GM18526 (cell line): Measurements from ENCODE around the gene MTUS2.

Source experiments
- POLR2A ChIP-seq: IDR thresholded peaks from 3 replicates; pipeline ENCODE4 v1.6.1; 2011; ENCODE audit not compliant: insufficient read length; ENCODE audit errors: extremely low read depth

MTUS2 gene

DNA sequence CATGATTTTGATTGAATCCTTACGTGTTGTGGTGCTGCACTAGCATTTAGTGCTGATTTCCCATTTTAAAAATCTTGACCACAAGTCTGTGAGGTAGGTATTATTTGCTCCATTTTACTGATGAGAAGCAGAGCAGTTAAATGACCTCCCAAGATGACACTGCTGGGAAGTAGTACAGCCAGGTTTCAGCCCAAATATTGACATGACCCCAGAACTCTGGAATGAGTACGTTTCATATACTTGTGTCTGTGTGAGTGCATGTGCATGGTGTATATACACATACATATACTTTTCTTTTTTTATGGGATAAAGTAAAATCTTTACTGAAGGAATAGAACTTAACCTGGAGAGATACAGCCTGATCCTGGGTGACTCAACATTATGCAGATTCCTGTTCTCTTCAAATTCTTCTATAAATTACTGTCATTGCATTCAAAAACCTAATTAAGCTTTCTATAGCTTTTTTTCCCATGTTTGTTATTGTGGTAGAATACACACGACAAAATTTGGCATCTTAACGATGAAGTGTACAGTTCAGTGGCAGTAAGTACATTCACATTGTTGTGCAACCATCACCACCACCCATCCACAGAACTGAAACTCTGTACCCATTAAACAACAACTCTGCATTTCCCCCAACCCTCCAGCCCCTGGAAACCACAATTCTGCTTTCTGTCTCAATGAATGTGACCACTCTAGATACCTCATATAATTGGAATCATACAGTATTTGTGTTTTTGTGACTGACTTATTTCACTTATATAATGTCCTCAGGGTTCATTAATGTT, 311.9 kb downstream of the MTUS2 start:
- TF ChIP-seq POLR2A: no peak

DNA sequence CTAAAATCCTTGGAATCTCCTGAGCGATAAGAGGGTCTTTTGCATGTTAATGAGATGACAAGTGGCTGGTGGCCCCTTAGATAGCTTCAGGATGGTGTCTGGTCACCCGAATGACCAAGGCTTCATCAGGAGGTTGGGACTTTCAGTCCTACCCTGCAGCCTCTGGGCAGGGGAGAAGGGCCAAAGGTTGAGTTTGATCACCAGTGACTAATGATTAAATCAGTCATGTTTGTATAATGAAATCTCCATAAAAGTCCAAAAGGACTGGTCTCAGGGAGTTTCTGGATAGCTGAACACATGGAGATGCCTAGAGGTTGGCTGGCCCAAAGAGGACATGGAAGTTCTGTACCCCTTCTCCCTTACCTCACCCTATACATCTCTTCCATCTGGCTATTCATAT, 316.2 kb downstream of the MTUS2 start:
- no peak for TF ChIP-seq POLR2A

DNA sequence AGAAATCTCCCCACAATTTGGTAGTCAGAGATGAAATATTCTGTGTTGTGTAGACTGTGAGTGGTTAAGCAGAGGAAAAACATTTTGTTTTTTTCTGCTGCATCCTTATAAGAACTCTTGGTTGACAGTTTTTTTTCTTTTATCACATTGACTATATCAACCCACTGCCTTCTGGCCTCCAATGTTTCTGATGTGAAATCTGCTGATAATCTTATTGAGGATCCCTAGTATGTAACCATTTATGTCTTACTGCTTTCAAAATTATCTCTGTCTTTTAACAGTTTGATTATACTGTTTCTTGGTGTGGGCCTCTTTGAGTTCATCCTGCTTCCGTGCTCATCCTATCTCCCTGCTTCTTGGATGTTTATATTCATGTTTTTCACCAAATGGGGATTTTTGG, 316.9 kb downstream of the MTUS2 start:
- no peak for TF ChIP-seq POLR2A

DNA sequence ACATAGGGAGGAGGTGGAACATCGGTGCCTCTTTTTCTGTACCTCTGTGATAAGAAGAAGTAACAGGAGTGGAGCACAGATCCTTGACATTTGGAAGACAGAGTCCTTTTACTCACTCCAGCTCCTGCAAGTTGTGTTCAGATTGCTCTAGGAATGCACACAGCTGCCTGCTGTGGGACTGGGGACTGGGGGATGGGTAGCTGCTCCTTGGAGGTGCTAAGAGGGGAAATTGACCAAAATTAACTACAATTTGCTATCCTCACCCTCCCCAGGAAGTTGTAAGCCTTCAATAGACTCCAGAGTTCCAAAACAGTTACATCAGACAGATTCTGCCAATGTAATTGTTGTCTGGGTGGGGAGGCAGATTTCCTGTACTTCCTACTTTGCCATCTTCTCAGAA, 317.9 kb downstream of the MTUS2 start:
- TF ChIP-seq POLR2A: no peak

DNA sequence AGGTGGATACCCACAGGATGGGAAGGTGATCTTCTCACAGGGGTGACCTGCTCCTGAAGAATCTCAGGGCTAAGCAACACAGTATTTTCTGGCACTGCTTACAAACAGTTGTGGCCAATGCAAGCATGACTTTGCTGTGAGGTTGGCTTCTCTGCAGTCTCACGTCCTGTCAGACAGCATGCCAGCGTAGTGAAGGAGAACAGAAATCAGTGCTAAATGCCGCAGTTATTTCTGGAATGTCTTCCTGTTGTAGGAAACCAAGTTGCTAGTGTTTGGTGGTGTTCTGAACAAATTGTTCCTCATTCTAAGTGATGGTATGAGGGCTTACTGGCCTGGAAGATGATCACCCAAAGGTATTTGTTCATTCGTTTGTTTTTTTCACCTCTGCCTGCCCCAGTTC, 320.1 kb downstream of the MTUS2 start:
- no peak for TF ChIP-seq POLR2A

DNA sequence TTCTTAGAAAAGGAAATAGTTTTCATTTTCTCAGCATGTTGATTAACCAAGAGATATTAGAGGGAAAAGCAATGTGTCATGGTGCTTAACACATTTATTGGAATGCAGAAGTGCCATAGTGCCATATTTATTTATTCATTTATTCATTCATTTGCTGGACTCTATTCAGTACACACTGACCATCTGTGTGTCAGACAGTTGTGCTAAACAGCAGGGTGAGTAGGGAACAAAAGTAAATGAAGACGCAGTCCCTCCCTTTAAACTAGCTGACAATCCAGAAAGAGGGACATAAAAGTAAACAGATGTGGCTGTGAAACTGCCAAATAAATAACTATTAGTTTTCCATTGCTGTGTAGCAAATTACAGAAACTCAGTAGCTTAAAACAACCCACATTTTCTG, 323.7 kb downstream of the MTUS2 start:
- no peak for TF ChIP-seq POLR2A

DNA sequence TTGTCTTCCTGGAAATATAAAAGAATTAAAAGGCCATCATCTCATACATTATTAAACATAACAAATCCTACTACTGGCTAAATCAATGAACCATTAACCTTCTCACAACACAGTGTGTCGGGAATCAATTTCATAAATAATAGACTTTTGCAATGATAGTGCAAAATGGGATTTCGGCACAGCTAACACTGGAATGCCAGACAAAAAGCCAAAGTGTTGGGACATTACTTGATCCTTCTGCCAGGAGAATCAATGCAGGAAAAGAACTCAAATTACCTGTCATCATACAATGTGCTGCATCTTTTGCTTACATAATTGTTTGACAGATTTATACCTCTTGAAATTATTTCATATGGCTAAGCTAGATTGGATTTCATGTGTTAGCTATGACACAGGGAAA, 334.3 kb downstream of the MTUS2 start:
- TF ChIP-seq POLR2A: no peak

DNA sequence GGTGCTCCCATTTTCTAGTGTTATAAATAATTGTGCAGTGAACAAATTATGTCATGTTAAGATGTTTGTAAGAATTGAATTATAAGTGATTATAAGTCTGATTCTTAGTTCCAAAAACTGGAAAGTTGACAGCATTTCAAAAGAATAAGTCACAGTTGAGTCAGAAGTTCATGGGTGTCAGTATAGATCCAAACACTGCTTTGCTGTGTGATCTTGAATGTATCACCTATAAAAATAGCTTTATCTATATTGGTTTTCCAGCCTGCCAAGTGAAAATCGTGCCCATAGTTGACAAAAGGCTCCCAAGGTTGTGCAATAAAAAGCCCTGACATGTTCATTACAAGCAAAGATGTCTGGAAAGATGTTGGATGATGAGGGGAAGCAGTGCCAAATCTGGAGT, 336.0 kb downstream of the MTUS2 start:
- no peak for TF ChIP-seq POLR2A

DNA sequence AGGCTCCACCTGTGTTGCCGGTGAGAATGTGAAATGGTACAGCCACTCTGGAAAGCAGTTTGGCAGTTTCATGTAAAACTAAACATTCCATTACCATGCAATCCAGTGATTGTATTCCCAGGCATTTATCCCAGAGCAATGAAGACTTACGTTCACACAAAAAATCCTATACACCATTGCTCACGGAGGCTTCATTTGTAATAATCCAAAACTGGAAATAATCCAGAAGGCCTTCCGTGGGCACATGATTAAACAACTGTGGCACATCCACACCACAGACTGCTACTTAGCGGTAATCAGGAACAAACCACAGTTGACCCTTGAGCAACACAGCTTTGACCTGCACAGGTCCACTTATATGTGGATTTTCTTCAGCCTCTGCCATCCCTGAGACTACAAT, 339.7 kb downstream of the MTUS2 start:
- no peak for TF ChIP-seq POLR2A

DNA sequence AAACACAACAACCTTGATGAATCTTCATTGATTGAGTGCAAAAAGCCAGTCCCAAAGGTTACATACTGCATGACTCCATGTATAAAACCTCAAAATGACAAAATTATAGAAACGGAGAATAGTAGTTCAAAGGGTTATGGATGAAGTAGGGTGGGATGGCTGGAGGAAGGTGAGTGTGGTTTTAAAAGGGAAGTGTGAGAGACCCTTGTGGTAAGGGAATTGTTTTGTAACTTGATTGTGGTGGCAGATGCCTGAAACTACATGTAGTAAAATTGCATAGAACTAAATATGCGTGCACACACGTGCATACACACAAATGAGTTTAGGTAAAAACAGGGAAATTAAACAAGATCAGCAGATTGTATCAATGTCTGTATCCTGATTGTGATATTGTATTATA, 340.7 kb downstream of the MTUS2 start:
- TF ChIP-seq POLR2A: no peak

DNA sequence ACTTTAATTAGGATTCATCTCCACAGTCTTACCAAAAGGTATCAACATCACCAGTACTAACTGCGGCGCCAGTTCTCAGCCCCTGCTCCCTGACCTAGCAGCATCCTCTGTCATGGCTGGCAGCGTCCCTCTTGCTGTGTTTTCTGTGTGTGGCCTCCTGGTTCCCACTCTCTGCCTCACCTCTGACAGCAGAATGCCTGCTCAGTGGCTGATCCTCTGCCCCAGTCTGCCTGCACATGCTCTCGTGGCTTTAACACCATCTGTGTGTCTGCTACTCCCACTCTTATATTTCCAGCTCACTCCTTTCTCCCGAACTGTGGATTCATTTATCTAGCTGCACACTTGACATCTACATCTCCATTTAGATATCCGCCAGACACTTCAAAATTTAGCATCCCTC, 341.5 kb downstream of the MTUS2 start:
- TF ChIP-seq POLR2A: no peak

DNA sequence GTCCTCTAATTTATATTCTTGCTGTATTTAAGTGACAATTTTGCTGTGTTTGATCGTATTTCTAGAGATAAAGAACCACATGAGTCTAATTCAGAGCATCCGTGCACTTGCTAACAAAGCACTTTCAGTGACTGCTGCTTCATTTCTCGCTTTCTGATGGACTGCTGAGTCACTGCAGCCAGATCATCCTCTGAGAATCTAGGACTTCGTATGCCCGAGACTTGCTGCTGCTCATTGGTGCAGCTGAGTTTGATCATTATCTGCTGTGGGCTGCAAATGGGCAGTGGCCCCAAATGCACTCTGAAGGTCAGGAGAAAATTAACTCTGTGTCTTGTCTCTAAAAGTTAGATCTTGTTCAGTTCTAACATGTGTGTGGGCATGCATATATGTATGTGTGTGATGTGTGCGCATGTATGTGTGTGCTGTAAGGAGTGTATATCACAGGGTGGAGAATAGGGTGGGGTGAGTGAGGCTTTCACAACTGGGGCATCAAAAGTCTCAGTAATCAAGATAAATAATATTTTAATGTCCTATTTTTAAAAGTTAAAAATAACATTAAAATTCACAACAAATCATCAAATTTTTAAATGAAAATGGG, 342.6 kb downstream of the MTUS2 start:
- no peak for TF ChIP-seq POLR2A

DNA sequence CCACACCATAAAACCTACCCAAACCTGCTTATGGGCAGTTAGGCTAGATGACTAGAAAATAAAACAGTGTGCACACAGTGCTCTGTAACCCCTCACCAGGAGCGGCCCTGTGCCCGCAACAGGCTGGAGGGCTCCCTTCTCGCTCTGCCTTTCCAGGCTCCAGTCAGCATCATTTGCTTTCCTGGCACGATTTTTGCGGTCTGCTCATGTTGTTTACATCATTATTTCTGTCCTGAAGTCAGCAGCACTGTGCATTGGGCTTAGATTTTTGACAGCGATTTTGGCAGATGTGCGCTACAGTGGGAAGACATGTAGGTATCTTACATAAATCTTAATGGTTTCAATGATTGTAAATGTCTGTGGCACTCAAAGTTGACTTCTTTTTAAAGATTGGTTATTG, 344.0 kb downstream of the MTUS2 start:
- TF ChIP-seq POLR2A: no peak

DNA sequence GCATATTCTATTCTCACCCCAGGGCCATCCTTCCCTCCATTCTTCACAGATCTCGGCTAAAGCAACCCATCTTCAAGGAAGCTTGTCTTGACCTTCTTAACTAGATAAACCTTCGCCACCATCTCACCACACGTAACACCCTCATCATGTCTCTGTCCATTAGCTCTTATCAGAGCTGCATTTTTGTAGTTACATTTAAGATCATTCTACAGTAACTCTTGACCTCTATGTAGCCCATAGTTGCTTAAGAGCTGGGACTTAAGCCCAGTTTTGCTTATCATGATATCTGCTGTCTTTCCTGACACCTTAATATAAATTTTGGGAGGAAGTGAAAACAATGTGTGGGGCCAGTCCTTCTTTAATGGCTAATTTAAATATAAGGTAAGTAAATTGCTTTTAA, 345.1 kb downstream of the MTUS2 start:
- no peak for TF ChIP-seq POLR2A

DNA sequence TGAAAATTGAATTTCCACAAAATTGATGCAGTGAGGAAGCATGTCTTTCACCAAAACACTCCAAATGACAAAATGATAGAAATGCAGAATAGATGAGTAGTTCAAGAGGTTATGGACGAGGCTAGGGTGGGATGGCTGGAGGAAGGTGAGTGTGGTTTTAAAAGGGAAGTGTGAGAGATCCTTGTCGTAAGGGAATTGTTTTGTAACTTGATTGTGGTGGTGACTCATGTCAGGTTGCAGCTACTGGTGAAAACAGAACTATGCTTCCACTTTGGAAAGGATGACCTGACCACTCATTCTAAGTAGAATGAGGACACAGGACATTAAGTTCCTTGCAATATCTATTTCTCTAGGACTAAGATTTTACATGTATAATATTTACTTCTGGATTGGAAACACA, 345.7 kb downstream of the MTUS2 start:
- no peak for TF ChIP-seq POLR2A

DNA sequence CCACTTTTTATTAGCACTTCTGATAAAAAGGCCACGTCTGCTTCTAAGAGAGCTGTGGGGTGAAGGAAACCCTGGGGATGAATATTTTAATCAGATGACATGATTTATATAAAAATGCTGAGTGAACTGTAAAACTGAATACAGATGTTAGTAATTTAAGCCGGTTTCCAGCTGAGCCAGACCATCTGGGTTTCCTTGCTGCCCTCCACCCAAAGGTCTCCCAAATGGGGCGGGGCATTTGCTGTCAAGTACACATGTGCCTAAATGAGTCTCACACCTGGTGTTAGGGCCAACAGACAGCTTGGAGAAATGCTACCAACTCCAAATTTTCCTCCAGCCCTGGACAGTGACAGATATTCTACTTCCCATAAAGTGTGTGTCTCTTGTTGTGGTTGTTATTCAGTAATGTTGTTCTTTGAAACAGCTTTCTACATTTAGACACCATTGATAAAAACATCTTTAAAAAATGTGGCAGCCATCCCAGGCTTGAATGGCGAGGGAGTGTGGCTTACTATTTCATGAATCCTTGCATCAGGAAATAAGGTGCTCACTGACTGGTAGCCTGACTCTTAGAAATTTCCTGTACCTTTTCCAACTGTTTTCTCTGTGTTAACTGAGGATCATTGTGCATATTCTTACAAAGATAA, 350.4 kb downstream of the MTUS2 start:
- TF ChIP-seq POLR2A: no peak

DNA sequence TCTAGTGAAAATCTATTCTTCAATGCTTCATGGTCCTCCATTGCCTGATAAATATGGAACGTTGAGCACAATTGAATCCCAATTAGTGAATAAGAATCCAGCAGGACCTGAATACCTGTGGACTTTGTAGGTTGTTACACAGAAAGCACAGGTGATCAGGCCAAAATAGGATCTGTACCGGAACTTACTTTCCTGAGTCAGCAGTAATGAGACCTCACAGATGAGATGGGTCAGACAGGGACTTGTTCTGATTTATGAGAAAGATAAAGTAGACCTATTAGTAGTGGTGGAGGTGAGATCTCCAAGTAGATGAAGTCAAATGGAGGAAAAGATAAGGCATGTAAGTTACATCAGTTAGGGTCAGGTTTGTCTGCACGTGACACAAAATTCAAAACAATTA, 351.1 kb downstream of the MTUS2 start:
- TF ChIP-seq POLR2A: no peak

DNA sequence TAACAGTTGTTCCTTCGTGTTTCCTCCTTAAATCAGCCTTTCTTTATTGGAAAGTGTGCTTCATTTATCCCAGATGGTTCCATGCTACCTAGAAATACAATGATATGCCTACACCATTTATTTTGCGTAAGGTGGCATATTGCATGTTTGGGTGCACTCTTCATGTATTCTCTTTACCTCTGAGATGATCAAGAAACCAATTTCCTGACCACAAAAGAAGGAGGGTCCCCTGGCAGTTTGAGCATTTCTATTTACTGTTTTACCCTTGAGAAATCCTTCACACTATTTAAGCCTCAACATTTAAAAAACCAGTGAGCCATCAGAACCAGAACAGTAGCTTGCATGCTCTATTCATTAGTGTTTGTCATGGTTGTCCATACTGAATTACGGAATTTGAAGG, 354.0 kb downstream of the MTUS2 start:
- no peak for TF ChIP-seq POLR2A
